ENCODE results near the gene CARF. TPM values are rescaled to one million over a fixed set of nuclear protein-coding genes. Genes with fewer than 3 reads are reported as not detected.
"Not testable (repeated sequence)": the region's sequence is repeated elsewhere in the genome, so short reads cannot be mapped to it uniquely, and the experiment has no call there.

The CARF gene
- polyA plus RNA-seq, 3 donors: 1.1 to 4.6 (median 2.8) TPM

DNA sequence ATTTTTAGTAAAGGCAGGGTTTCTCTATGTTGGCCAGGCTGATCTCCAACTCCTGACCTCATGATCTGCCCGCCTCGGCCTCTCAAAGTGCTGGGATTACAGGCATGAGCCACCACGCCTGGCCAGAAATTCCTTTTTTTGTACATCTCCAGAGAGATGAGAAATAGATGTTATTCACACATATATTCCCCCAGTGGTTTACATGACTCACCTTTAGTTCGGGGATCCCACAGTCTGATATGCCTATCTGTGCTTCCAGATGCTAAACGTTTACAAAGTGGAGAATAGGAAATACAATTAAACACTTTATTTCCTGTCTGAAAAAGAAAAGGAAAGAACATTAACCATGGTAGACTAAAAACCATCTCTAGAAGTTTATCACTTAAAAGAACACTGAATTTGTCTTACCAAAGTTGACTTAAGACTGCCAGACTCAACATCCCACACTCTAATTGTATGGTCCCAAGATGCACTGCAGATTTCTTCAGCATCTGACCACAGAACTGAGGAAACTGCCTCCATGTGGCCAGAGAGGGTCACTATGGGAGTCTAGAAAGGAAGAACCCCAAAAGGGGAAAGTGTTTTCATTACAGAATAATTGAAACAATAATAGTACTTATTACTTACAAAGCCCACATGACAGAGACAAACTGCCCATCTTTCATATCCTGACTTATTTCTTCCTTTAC lies 27.9 kb upstream of the CARF start:
- H3K4me1 ChIP-seq (ENCODE audit: control insufficient read depth in 1 of 2, insufficient read depth in 2 of 2, low read length in 2 of 2): no peaks in the 10 kb centered on the region
- peaks cover 38 to 86% of the 10 kb centered on the region in 2 donors for H3K36me3 ChIP-seq (replicated peaks in 1 of 2; ENCODE audit: control insufficient read depth in 1 of 2, insufficient read depth in 2 of 2, low read length in 2 of 2)
- intact Hi-C loops (cut with micrococcal nuclease): no loop called here
- H3K27ac ChIP-seq (ENCODE audit: low read depth in 1 of 2, low read length in 2 of 2): no peak overlapping the region
- H3K27me3 ChIP-seq (ENCODE audit: control insufficient read depth in 2 of 2, insufficient read depth in 2 of 2, low read length in 2 of 2): no peaks in the 10 kb centered on the region
- no peak overlapping the region for H2AFZ ChIP-seq (ENCODE audit: insufficient read depth, low read depth, low read length, poor library complexity, severe bottlenecking)
- H3K9ac ChIP-seq (ENCODE audit: insufficient read depth, low read length, poor library complexity, severe bottlenecking): no peak overlapping the region
- H3K27me3 Mint-ChIP-seq (ENCODE audit: low read depth in 3 of 3): peaks cover 0 to 1% (median 0%) of the 10 kb centered on the region in 3 donors
- H3K9me3 Mint-ChIP-seq: no peaks in the 10 kb centered on the region
- no peak for DNase-seq
- H3K9me3 ChIP-seq (replicated peaks in 1 of 2; ENCODE audit: control insufficient read depth in 1 of 2, insufficient read depth in 1 of 2, low read length in 2 of 2): no peaks in the 10 kb centered on the region
- H4K20me1 ChIP-seq (ENCODE audit: insufficient read depth, low read length): no peaks in the 10 kb centered on the region
- TF ChIP-seq, protein P1, sequence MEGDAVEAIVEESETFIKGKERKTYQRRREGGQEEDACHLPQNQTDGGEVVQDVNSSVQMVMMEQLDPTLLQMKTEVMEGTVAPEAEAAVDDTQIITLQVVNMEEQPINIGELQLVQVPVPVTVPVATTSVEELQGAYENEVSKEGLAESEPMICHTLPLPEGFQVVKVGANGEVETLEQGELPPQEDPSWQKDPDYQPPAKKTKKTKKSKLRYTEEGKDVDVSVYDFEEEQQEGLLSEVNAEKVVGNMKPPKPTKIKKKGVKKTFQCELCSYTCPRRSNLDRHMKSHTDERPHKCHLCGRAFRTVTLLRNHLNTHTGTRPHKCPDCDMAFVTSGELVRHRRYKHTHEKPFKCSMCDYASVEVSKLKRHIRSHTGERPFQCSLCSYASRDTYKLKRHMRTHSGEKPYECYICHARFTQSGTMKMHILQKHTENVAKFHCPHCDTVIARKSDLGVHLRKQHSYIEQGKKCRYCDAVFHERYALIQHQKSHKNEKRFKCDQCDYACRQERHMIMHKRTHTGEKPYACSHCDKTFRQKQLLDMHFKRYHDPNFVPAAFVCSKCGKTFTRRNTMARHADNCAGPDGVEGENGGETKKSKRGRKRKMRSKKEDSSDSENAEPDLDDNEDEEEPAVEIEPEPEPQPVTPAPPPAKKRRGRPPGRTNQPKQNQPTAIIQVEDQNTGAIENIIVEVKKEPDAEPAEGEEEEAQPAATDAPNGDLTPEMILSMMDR (IDR thresholded peaks at IDR 0.05): no peak
- H3K27ac Mint-ChIP-seq: peak overlapping the region in 2 of 7 donors; percentile 13 to 16
- H3K79me2 ChIP-seq (ENCODE audit: insufficient read depth, low read length): no peaks in the 10 kb centered on the region
- H3K36me3 Mint-ChIP-seq: peaks cover 53 to 78% of the 10 kb centered on the region in 2 donors
- H3K4me1 Mint-ChIP-seq: no peaks in the 10 kb centered on the region
- no peak overlapping the region for H3K4me3 ChIP-seq (replicated peaks in 1 of 3; ENCODE audit: low read depth in 2 of 3, low read length in 3 of 3)
- no peak overlapping the region for H3K4me3 Mint-ChIP-seq
- H3K4me2 ChIP-seq (replicated peaks; ENCODE audit: extremely low read depth, low read length, poor library complexity, severe bottlenecking): no peak overlapping the region
- WGBS (ENCODE audit: insufficient coverage): no CpG with 5 or more reads among the region's 5 CpGs

DNA sequence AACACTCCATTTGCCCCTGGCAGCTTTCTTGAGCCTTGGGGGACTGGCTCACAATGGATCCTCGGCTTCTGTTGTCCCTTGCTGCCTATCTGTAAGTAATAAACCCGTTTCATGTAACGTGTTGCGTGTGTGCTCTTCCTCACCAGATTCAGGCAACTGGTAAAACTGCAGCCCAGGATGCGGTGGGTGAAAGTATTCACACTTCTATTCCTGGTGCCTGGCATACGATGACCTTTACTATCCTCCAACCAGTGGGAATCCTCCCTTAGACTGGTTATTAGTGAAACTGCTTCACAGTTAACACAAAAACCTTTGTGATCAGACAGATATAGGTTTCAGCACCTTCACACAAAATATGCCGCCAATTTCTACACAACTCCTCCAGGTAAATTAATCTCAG lies 26.9 kb upstream of the CARF start:
- Histone ChIP-seq H3K27ac (ENCODE audit: low read depth in 1 of 2, low read length in 2 of 2) (no peak overlapping the region), H3K9me3 (replicated peaks in 1 of 2; ENCODE audit: control insufficient read depth in 1 of 2, insufficient read depth in 1 of 2, low read length in 2 of 2) (no peaks in the 10 kb centered on the region), H3K27me3 (ENCODE audit: control insufficient read depth in 2 of 2, insufficient read depth in 2 of 2, low read length in 2 of 2) (no peaks in the 10 kb centered on the region), H3K4me3 (replicated peaks in 1 of 3; ENCODE audit: low read depth in 2 of 3, low read length in 3 of 3) (no peak overlapping the region), H2AFZ (ENCODE audit: insufficient read depth, low read depth, low read length, poor library complexity, severe bottlenecking) (no peak overlapping the region), H4K20me1 (ENCODE audit: insufficient read depth, low read length) (no peaks in the 10 kb centered on the region), H3K4me2 (replicated peaks; ENCODE audit: extremely low read depth, low read length, poor library complexity, severe bottlenecking) (no peak overlapping the region), H3K9ac (ENCODE audit: insufficient read depth, low read length, poor library complexity, severe bottlenecking) (no peak overlapping the region), H3K4me1 (ENCODE audit: control insufficient read depth in 1 of 2, insufficient read depth in 2 of 2, low read length in 2 of 2) (no peaks in the 10 kb centered on the region), H3K36me3 (replicated peaks in 1 of 2; ENCODE audit: control insufficient read depth in 1 of 2, insufficient read depth in 2 of 2, low read length in 2 of 2) (peaks cover 41 to 89% of the 10 kb centered on the region in 2 donors), H3K79me2 (ENCODE audit: insufficient read depth, low read length) (no peaks in the 10 kb centered on the region)
- no peaks in the 10 kb centered on the region for H3K9me3 Mint-ChIP-seq
- H3K4me3 Mint-ChIP-seq: no peak overlapping the region
- H3K4me1 Mint-ChIP-seq: no peaks in the 10 kb centered on the region
- peaks cover 0 to 1% (median 0%) of the 10 kb centered on the region in 3 donors for H3K27me3 Mint-ChIP-seq (ENCODE audit: low read depth in 3 of 3)
- intact Hi-C loops (cut with micrococcal nuclease): no loop called here
- WGBS (ENCODE audit: insufficient coverage): 100% methylated on average over 6 of the region's 7 CpGs
- H3K36me3 Mint-ChIP-seq: peaks cover 55 to 75% of the 10 kb centered on the region in 2 donors
- no peak overlapping the region for H3K27ac Mint-ChIP-seq
- TF ChIP-seq, protein P1 (IDR thresholded peaks at IDR 0.05): no peak
- no peak for DNase-seq

DNA sequence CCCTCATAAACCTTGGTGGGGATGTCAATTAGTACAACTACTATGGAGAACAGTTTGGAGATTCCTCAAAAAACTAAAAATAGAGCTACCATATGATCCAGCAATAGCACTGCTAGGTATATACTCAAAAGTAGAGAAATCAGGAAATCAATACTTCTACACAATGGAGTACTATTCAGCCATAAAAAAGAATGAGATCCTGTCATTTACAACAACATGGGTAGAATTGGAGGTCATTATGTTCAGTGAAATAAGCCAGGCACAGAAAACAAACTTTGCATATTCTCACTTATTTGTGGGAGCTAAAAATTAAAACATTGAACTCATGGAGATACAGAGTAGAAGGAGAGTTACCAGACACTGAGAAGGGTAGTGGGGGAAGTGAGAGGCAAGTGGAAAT lies 6.6 kb upstream of the CARF start:
- intact Hi-C loops (cut with micrococcal nuclease): not testable (repeated sequence)

More for the DNA sequence above, 6.6 kb upstream of the CARF start:
- not testable (repeated sequence) for H3K27me3 ChIP-seq (ENCODE audit: control insufficient read depth in 2 of 2, insufficient read depth in 2 of 2, low read length in 2 of 2); H3K9me3 Mint-ChIP-seq; H3K4me2 ChIP-seq (replicated peaks; ENCODE audit: extremely low read depth, low read length, poor library complexity, severe bottlenecking); H3K4me1 ChIP-seq (ENCODE audit: control insufficient read depth in 1 of 2, insufficient read depth in 2 of 2, low read length in 2 of 2); H3K9ac ChIP-seq (ENCODE audit: insufficient read depth, low read length, poor library complexity, severe bottlenecking); H4K20me1 ChIP-seq (ENCODE audit: insufficient read depth, low read length); H3K4me3 ChIP-seq (replicated peaks in 1 of 3; ENCODE audit: low read depth in 2 of 3, low read length in 3 of 3); H3K27me3 Mint-ChIP-seq (ENCODE audit: low read depth in 3 of 3); H2AFZ ChIP-seq (ENCODE audit: insufficient read depth, low read depth, low read length, poor library complexity, severe bottlenecking); H3K4me3 Mint-ChIP-seq; H3K9me3 ChIP-seq (replicated peaks in 1 of 2; ENCODE audit: control insufficient read depth in 1 of 2, insufficient read depth in 1 of 2, low read length in 2 of 2); DNase-seq; H3K27ac ChIP-seq (ENCODE audit: low read depth in 1 of 2, low read length in 2 of 2)
- peaks cover 29 to 32% of the 10 kb centered on the region in 2 donors for H3K36me3 Mint-ChIP-seq
- H3K79me2 ChIP-seq (ENCODE audit: insufficient read depth, low read length): peaks cover 38% of the 10 kb centered on the region
- peaks cover 21% of the 10 kb centered on the region for H3K4me1 Mint-ChIP-seq
- peaks cover 2 to 39% of the 10 kb centered on the region in 2 donors for H3K36me3 ChIP-seq (replicated peaks in 1 of 2; ENCODE audit: control insufficient read depth in 1 of 2, insufficient read depth in 2 of 2, low read length in 2 of 2)
- H3K27ac Mint-ChIP-seq: peak overlapping the region in 2 of 7 donors; percentile 0 to 38

All from CD14-positive monocyte (primary cell).